T-helper 1 cell treated with Interleukin-12 subunit alpha and Interleukin-12 subunit beta and Interleukin-4 antibody, amounts not matched to agents 30 ng/mL and 1 ng/mL, for 36 hours (primary cell): Measurements from ENCODE around the gene LYRM4. TPM values are rescaled to one million over a fixed set of nuclear protein-coding genes. Genes with fewer than 3 reads are reported as not detected.

ENCODE experiments used
- intact Hi-C: fragments of 100-400 bp; cut with micrococcal nuclease; formaldehyde crosslinking; loops from one replicate; pipeline ENCODE4 v1.15.1; 2024
- total RNA-seq: library from RNA; stranded (reverse); gene quantifications from 2 replicates; pipeline ENCODE4 v1.2.3, GENCODE V29; 2022

Gene LYRM4
- total RNA-seq, 1 donor from 2014 or later: 25.8 TPM

DNA sequence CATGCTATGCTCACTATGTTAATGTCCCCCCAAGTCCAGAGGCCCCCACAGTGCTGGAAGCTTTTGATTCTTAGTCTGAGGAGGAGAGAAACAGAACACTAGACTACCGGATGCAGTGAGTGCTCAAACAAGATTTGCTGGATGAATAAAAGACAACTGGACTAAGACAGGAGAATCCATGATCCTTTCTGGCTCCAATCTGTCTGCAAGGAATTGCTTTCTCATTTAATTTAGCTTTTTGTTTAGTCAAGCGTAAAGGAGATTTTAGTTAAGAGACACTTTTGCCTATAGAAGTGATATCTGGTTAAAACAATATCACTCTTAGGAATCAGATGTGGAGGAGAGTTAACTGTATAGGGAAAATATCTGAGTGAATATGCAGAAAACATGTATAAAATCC lies 13.5 kb downstream of the LYRM4 start:
- intact Hi-C loops: no loop called here

GRCh38 chr6:5246141-5247097 lies 14.3 kb downstream of the LYRM4 start:
- intact Hi-C loops: no loop called here

DNA sequence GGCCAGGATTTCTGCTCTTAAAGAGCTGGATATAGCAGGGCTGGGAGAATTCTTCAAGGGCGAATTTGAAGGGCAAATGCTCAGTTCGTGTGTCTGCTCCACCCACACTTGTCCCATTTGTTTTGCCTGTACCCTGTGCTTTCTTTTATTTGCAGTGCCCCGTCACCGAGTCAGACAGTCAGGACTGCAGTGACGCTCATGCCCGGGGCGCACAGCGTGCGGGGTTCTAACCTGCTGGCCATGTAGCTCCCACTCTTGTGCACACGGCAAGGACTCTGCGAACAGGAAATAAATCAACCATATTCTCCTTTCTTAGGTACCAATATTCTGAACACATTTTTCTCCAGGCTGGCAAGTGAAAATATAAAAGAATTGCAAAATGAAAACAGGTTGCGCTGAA lies 17.7 kb downstream of the LYRM4 start:
- intact Hi-C loops: no loop called here

DNA sequence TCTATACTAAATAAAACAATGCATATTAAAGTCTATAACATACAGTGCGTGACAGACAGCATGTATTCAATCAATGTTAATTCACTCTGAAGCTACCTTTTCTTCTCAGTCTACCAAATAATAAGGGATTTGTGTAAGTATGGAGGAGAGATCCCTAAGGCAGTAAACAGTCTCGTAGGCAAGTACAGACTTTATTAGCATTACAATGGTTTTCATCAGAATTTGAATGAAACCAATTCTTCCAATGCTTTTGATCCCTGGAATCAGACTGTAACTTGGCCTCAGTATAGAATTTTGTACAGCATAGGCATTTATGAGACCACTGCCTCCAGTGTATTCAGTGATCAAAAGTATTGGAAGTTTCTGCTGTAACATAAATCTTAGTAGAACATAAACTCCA lies 19.5 kb downstream of the LYRM4 start:
- intact Hi-C loops: no loop called here

- intact Hi-C loops: no loop called here
Measured at GRCh38 chr6:5238336-5238735, 22.4 kb downstream of the LYRM4 start.

DNA sequence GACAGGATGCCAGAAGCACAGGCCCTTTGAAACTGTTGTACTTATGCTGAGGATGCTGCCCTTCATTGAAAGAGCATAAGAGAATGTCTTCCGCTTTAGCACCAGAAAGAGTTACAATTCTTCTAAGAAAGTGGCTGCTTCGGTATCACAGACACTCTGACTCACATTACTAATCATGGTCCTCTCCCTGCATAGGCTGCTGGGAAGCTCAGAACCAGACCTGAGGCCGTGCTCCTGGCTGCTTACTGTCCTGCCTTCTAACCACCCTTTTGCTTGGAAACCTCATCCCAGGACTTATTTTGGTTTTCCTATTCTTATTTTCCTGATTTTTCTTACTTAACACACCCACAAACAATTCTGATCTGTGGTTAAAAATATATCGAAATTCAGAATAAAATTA lies 22.9 kb downstream of the LYRM4 start:
- intact Hi-C loops: no loop called here

- intact Hi-C loops: no loop called here
Measured at GRCh38 chr6:5235830-5236229, 24.9 kb downstream of the LYRM4 start.

- intact Hi-C loops: no loop called here
Measured at GRCh38 chr6:5234874-5235273, 25.9 kb downstream of the LYRM4 start.

- intact Hi-C loops: no loop called here
Measured at GRCh38 chr6:5231289-5231688, 29.5 kb downstream of the LYRM4 start.

DNA sequence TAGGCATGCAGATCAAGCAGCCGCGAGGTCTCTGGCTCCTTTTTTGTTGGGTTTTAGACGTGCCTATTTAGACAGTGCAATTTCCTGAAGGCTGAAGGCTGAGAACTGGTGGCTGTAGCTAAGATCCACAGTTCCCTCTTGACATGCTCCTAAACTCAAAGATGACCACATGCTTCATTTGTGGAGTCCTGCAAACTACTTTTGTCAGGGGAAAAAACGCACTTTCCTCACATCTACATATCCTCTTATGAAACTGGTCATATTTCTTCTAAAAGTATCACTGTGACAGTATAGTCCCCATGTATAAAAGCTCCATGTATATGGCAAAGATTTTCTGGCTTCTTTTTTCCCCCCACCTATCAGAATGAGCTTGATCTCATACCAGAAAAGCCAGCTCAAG lies 30.7 kb downstream of the LYRM4 start:
- intact Hi-C loops: no loop called here

DNA sequence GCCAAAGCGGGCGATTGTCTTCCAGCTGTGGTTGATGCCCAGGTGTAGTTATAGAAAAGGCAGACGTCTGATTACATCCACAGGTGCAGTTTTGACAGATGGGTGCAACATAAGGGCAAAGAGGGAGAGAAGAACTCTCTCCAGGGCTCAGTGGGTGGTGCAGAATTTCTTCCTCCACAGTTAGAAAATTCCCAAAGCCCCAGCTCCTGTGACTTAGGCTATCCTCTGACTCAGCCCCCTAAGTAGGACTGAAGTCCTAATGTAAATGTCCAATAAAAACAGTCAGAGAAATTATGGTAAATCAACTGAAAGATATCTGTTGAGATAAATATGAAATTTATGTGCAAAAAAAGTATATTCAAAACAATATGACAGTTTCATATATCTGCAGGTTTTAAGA lies 31.4 kb downstream of the LYRM4 start:
- intact Hi-C loops: no loop called here

- intact Hi-C loops: no loop called here
Measured at GRCh38 chr6:5223309-5223708, 37.4 kb downstream of the LYRM4 start.

DNA sequence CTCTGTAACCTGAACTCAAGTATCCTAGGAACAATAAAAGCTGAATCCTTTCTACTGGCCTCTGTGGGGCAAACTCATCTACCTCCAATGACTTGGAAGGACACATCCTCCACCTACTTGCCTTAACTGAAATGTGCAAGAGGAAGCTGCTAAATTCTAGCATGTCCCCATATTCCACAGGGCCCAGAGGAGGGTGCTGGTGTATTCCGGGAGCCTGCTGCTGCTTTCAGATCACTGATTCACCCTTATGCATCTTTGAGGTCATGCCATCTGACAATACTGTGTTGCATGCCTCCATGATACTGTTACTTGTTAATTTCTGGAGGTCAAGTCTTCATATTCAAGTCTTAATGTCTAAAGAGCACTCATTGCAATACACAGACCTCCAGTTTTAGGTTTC lies 40.3 kb downstream of the LYRM4 start:
- intact Hi-C loops: no loop called here

GRCh38 chr6:5219011-5219691 lies 41.6 kb downstream of the LYRM4 start:
- intact Hi-C loops: no loop called here

GRCh38 chr6:5217356-5217755 lies 43.4 kb downstream of the LYRM4 start:
- intact Hi-C loops: no loop called here

GRCh38 chr6:5215799-5216198 lies 45.0 kb downstream of the LYRM4 start:
- intact Hi-C loops: loop anchor here (1.0 to 2.0 kb wide), 2 partner anchors 88 to 183 kb away; no protein-coding TSS in a partner anchor

DNA sequence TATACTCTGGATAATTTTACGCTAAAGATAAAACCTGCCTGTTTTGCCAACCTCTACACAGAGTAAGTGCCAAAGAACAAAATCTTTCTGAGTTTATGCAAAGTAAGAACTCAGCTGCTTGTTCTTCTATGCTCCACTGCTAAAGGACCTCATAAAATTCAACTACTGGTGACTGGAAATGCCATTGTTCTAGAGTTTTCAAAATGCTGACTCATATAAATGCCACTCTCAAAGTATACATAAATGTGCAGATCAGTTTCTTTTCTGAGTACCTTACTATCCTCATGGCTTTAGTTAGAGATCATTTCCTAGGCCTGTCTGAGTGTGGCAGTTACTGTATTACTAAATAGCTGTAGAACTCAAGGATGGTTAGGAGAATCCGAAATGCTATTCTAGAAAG lies 45.6 kb downstream of the LYRM4 start:
- intact Hi-C loops: loop anchor here (1.0 to 2.0 kb wide), 2 partner anchors 88 to 184 kb away; no protein-coding TSS in a partner anchor

DNA sequence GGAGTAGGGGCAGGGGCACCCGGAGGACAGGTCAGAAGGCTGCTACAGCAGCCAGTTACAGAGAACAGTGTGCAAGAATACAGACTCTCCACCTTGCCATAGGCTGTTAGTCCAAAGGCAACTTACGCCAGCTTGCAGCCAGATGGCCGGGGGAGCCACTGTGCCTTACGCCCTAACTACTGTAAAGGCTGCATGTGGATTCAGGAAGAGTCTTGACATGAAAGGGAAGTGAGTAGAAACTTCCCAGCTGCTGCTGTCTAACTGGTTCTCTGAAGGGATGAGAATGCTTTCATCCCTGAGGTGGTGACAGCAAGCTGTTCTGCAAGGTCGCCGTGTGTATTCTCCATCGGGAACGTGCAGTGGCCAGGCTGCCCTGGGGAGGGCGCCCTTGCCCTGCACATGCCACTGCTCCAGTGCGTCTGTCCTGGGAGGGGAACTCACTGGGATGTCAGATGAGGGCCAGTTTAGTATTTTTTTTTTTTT lies 46.1 kb downstream of the LYRM4 start:
- intact Hi-C loops: loop anchor here (1.0 to 2.0 kb wide), 2 partner anchors 89 to 184 kb away; no protein-coding TSS in a partner anchor

DNA sequence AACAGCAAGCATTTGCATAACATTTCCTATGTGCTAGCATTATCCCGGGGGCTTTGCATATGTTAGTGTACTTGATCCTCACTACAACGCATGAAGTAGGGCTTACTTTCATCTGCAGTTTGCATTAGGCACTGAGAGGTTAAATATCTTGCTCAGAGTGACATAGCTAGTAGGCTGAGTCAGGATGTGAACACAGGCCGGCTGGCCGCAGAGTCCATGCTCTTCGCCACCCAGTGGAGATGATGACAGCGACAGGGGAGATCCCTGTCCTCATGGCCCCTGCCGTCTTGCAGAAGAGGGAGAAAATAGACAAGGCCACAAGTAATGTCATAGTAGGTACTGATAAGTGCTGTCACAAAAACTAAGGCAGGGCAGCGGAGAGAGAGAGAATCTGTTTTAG lies 46.9 kb downstream of the LYRM4 start:
- intact Hi-C loops: loop anchor here (2.0 kb wide), 1 partner anchor 185 kb away; no protein-coding TSS in a partner anchor

DNA sequence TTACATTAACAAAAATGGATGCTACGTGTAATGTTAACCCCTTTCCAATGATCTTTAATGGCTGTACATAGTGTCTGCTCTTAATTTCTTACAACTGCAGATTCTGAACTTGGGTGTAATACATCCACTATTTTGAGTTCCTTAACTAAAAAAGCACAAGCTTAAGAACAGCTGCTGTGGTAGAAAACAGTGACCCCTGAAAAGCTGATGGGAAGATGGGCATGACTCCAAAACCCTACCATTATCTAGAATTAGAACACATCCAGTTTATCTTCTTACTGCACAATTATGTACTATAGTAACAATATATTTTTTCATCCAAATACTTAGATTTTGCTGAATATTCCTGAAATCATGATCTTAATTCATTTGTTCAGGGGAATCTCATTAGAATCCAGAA lies 49.3 kb downstream of the LYRM4 start:
- intact Hi-C loops: no loop called here

DNA sequence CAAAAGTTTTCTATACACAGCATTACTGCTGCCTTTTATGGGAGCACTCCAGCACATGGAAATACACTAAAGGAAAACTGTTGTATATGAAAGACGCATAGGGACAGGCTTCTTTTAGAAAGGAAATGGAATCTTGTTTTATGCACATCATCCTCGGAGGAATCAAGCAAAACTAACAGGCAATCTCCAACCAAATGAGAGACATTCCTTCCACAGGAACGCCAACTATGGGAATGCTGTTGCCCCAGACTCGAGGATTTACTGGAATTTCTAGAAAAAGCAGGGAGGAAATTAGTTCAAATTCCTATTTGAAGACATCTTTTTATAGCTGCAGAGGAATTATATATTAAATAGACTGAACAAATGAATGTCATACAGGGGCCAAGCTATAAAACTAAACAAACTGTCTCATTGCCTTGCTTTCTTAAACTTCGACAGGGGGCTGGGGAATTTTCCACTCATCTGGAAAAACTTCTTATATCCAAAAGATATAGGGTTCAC lies 52.2 kb downstream of the LYRM4 start:
- intact Hi-C loops: no loop called here

- intact Hi-C loops: no loop called here
Measured at GRCh38 chr6:5208057-5208456, 52.7 kb downstream of the LYRM4 start.
